ENCODE data around the gene RTCA.

- no peak for TF ChIP-seq CTCF (IDR thresholded peaks at IDR 0.05)
- TF ChIP-seq EZH2 (IDR thresholded peaks at IDR 0.05; ENCODE audit: borderline replicate concordance, insufficient read depth, low read depth, low read length, poor library complexity, severe bottlenecking) = no peak
These were observed 66.3 kb downstream of the RTCA start for GRCh38 chr1:100332331-100332730.
